GM12865 (cell line): ENCODE data around the gene RGCC.

ENCODE experiments used
- DNase-seq: peaks from one replicate; pipeline ENCODE4 v3.0.0; 2010; ENCODE audit warnings: low read depth
- H3K4me3 ChIP-seq: 2 replicates; pipeline ENCODE4 v1.5.1; 2011; ENCODE audit warnings: mild to moderate bottlenecking, low read depth, low read length, control low read depth
- CTCF ChIP-seq: IDR thresholded peaks from 2 replicates; pipeline ENCODE4 v1.5.1; 2011; ENCODE audit warnings: low read length, control low read depth, low read depth, inconsistent platforms; ENCODE audit not compliant: insufficient read depth; ENCODE audit errors: missing control alignments

The RGCC gene

GRCh38 chr13:41459432-41460073 is 2.2 kb downstream of the RGCC start:
- no peak for DNase-seq
- no peak overlapping the region for H3K4me3 ChIP-seq
- no peak for TF ChIP-seq CTCF

- no peak for DNase-seq
- no peak overlapping the region for H3K4me3 ChIP-seq
- TF ChIP-seq CTCF, result no peak
Measured at GRCh38 chr13:41460074-41460465, 2.7 kb downstream of the RGCC start.

GRCh38 chr13:41460930-41461329 is 3.6 kb downstream of the RGCC start:
- H3K4me3 ChIP-seq, result no peak overlapping the region
- no peak for DNase-seq
- no peak for TF ChIP-seq CTCF

GRCh38 chr13:41461527-41462139 is 4.3 kb downstream of the RGCC start:
- H3K4me3 ChIP-seq, result no peak overlapping the region
- DNase-seq, result peak; percentile 24
- TF ChIP-seq CTCF, result no peak

- TF ChIP-seq CTCF, result no peak
- no peak overlapping the region for H3K4me3 ChIP-seq
- DNase-seq, result no peak
Measured at GRCh38 chr13:41462427-41462826, 5.1 kb downstream of the RGCC start.

- no peak overlapping the region for H3K4me3 ChIP-seq
- no peak for TF ChIP-seq CTCF
- DNase-seq, result peak; percentile 27
Measured at GRCh38 chr13:41463838-41464602, 6.7 kb downstream of the RGCC start.
